Brain microvascular endothelial cell (primary cell): Measurements from ENCODE around the gene PTCH1.
A peak's percentile ranks its signal among the peaks of the same experiment; 100 is the strongest.

ENCODE experiments used
- DNase-seq: peaks from one replicate; pipeline ENCODE4 v3.0.0-alpha.2; 2020
- H3K27ac ChIP-seq: fragments of 250-450 bp; sonication (Bioruptor Pico); 2 replicates; pipeline ENCODE4 v1.5.1; 2020; ENCODE audit warnings: mild to moderate bottlenecking, moderate library complexity
- H3K27me3 ChIP-seq: fragments of 250-450 bp; sonication (Bioruptor Pico); replicated peaks from 2 replicates; pipeline ENCODE4 v1.5.1; 2020; ENCODE audit warnings: mild to moderate bottlenecking
- H3K36me3 ChIP-seq: fragments of 250-450 bp; sonication (Bioruptor Pico); replicated peaks from 2 replicates; pipeline ENCODE4 v1.5.1; 2020; ENCODE audit warnings: mild to moderate bottlenecking
- H3K4me3 ChIP-seq: 2 replicates; pipeline ENCODE4 v1.5.1; 2011; ENCODE audit warnings: low read depth, mild to moderate bottlenecking, control low read depth, low read length, moderate library complexity
- CTCF ChIP-seq: IDR thresholded peaks from 2 replicates; pipeline ENCODE4 v1.5.1; 2011; ENCODE audit warnings: low read depth, mild to moderate bottlenecking, moderate library complexity, low read length, control low read depth, inconsistent platforms; ENCODE audit errors: missing control alignments
- in situ Hi-C: cut with HindIII; loops from 2 replicates; pipeline ENCODE4 v1.10.0; 2017; ENCODE audit warnings: low sequenced_read_pairs, low pct_ligation_motif_present

The PTCH1 gene

GRCh38 chr9:95529910-95530309 is 13.1 kb upstream of the PTCH1 start:
- Histone ChIP-seq H3K4me3 (no peak overlapping the region), H3K27me3 (peaks cover 2% of the 10 kb centered on the region), H3K36me3 (no peaks in the 10 kb centered on the region), H3K27ac (no peak overlapping the region)
- no peak for DNase-seq
- no peak for TF ChIP-seq CTCF
- in situ Hi-C loops = no loop called here

GRCh38 chr9:95528908-95529502 is 12.2 kb upstream of the PTCH1 start:
- Histone ChIP-seq H3K4me3 (no peak overlapping the region), H3K27me3 (peaks cover 2% of the 10 kb centered on the region), H3K36me3 (no peaks in the 10 kb centered on the region), H3K27ac (no peak overlapping the region)
- TF ChIP-seq CTCF = no peak
- DNase-seq = no peak
- in situ Hi-C loops = no loop called here

GRCh38 chr9:95522871-95523370 is 6.2 kb upstream of the PTCH1 start:
- in situ Hi-C loops = no loop called here
- H3K27me3 ChIP-seq = no peaks in the 10 kb centered on the region
- no peaks in the 10 kb centered on the region for H3K36me3 ChIP-seq
- TF ChIP-seq CTCF = no peak
- DNase-seq = no peak
- no peak overlapping the region for H3K4me3 ChIP-seq
- H3K27ac ChIP-seq = no peak overlapping the region

GRCh38 chr9:95521699-95522098 is 4.9 kb upstream of the PTCH1 start:
- Histone ChIP-seq H3K4me3 (no peak overlapping the region), H3K27ac (no peak overlapping the region), H3K27me3 (peaks cover 2% of the 10 kb centered on the region), H3K36me3 (no peaks in the 10 kb centered on the region)
- no peak for TF ChIP-seq CTCF
- in situ Hi-C loops = no loop called here
- no peak for DNase-seq

GRCh38 chr9:95517559-95518425 is 1.0 kb upstream of the PTCH1 start:
- in situ Hi-C loops = no loop called here
- H3K27me3 ChIP-seq = peaks cover 2% of the 10 kb centered on the region
- no peaks in the 10 kb centered on the region for H3K36me3 ChIP-seq
- H3K4me3 ChIP-seq = peak overlapping the region; percentile 56
- H3K27ac ChIP-seq = no peak overlapping the region
- TF ChIP-seq CTCF = no peak
- DNase-seq = no peak
